ENCODE measurements around the gene EBF3. TPM values are rescaled to one million over a fixed set of nuclear protein-coding genes. Genes with fewer than 3 reads are reported as not detected.

Gene EBF3
- total RNA-seq, 1 experiment from 2014 or later: 0.12 TPM

DNA sequence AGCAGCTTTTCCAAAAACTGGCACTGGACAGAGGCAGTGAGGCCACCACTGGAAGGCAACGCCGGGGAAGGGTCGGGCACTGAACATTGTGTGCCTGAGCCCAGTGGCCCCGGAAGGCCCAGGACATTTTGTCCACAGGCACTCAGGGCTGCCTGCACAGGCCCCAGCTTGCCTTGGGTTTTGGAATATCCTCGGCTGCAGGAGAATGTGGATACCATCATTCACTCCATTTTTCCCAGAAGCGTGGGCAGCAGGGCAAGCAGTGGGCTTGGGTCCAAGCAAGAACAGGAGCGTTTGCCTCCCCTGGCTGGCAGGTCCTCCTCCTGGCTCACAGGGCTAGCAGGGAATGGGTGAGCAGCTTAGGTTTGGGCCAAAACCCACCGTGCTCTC is 147.4 kb downstream of the EBF3 start:
- CTCF ChIA-PET: no interaction called here
- no peak overlapping the region for H3K27ac ChIP-seq (ENCODE audit: low read depth, low read length)
- no peak overlapping the region for H2AFZ ChIP-seq (ENCODE audit: low read depth, low read length, poor library complexity, severe bottlenecking)
- H3K4me1 ChIP-seq (ENCODE audit: control insufficient read depth in 1 of 2, insufficient read depth in 2 of 2, low read length in 2 of 2): no peaks in the 10 kb centered on the region
- no TSS peak for BruUV-seq (replicated peaks)
- intact Hi-C loops (cut with micrococcal nuclease): no loop called here
- H3K36me3 ChIP-seq (ENCODE audit: control insufficient read depth in 1 of 2, insufficient read depth in 2 of 2, low read length in 2 of 2): no peaks in the 10 kb centered on the region
- no peak for DNase-seq (ENCODE audit: low read depth, low spot score)
- TF ChIP-seq SRF (IDR thresholded peaks at IDR 0.05; ENCODE audit: low read depth) (no peak), ZNF274 (IDR thresholded peaks at IDR 0.05; ENCODE audit: low read depth, low read length) (no peak), RAD21 (IDR thresholded peaks at IDR 0.05; ENCODE audit: low read depth) (no peak), ELF1 (IDR thresholded peaks at IDR 0.05; ENCODE audit: borderline replicate concordance, low read depth) (no peak), CEBPB (IDR thresholded peaks at IDR 0.05; ENCODE audit: low read depth) (no peak)
- TF ChIP-seq, protein P1, sequence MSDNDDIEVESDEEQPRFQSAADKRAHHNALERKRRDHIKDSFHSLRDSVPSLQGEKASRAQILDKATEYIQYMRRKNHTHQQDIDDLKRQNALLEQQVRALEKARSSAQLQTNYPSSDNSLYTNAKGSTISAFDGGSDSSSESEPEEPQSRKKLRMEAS (IDR thresholded peaks at IDR 0.05): no peak
- TF ChIP-seq, protein P2, sequence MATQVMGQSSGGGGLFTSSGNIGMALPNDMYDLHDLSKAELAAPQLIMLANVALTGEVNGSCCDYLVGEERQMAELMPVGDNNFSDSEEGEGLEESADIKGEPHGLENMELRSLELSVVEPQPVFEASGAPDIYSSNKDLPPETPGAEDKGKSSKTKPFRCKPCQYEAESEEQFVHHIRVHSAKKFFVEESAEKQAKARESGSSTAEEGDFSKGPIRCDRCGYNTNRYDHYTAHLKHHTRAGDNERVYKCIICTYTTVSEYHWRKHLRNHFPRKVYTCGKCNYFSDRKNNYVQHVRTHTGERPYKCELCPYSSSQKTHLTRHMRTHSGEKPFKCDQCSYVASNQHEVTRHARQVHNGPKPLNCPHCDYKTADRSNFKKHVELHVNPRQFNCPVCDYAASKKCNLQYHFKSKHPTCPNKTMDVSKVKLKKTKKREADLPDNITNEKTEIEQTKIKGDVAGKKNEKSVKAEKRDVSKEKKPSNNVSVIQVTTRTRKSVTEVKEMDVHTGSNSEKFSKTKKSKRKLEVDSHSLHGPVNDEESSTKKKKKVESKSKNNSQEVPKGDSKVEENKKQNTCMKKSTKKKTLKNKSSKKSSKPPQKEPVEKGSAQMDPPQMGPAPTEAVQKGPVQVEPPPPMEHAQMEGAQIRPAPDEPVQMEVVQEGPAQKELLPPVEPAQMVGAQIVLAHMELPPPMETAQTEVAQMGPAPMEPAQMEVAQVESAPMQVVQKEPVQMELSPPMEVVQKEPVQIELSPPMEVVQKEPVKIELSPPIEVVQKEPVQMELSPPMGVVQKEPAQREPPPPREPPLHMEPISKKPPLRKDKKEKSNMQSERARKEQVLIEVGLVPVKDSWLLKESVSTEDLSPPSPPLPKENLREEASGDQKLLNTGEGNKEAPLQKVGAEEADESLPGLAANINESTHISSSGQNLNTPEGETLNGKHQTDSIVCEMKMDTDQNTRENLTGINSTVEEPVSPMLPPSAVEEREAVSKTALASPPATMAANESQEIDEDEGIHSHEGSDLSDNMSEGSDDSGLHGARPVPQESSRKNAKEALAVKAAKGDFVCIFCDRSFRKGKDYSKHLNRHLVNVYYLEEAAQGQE (IDR thresholded peaks at IDR 0.05; ENCODE audit: low read depth): no peak
- no peak for ATAC-seq
- RAD21 ChIA-PET (ENCODE audit: low non-redundant PET in 1 of 2, low total read pairs in 2 of 2, uncharacterized antibody in 2 of 2, unreplicated experiment in 2 of 2): no interaction called here
- no peaks in the 10 kb centered on the region for H3K9me2 ChIP-seq (ENCODE audit: insufficient read depth)
- POLR2A ChIA-PET: no interaction called here
- no peak overlapping the region for H3K9ac ChIP-seq (ENCODE audit: low read length)
- no peaks in the 10 kb centered on the region for H4K20me1 ChIP-seq (ENCODE audit: insufficient read depth)
- H3K79me2 ChIP-seq (ENCODE audit: insufficient read depth, low read length): no peaks in the 10 kb centered on the region
- no peak overlapping the region for H3K4me2 ChIP-seq (ENCODE audit: low read length)
- H3K9me3 ChIP-seq (ENCODE audit: control insufficient read depth in 1 of 2, insufficient read depth in 1 of 2, low read depth in 1 of 2, low read length in 2 of 2): no peaks in the 10 kb centered on the region
- no peak overlapping the region for H3K4me3 ChIP-seq (replicated peaks in 1 of 2; ENCODE audit: low read depth in 1 of 2, low read length in 2 of 2)
- no peaks in the 10 kb centered on the region for H3K27me3 ChIP-seq (ENCODE audit: insufficient read depth, low read length)

All from HCT116 (cell line).